Measurements from ENCODE around the gene UNG.

UNG gene

GRCh38 chr12:109098183-109098604 is 797 bp downstream of the UNG start:
- CTCF ChIA-PET, result interaction anchor here (1.1 to 1.3 kb wide), 4 partner anchors 10 to 291 kb away, joined by 3 to 5 read pairs (median 4); no protein-coding TSS in a partner anchor
- no peak for TF ChIP-seq CTCF (IDR thresholded peaks at IDR 0.05; ENCODE audit: control extremely low read depth, extremely low read depth, low read depth, missing control alignments)
- DNase-seq (ENCODE audit: extremely low spot score), result no peak
- POLR2A ChIA-PET, result interaction anchor here (0.6 kb wide), 1 partner anchor 336 kb away, joined by 3 read pairs; no protein-coding TSS in a partner anchor

GRCh38 chr12:109098651-109099050 is 1.3 kb downstream of the UNG start:
- DNase-seq (ENCODE audit: extremely low spot score), result no peak
- TF ChIP-seq CTCF (IDR thresholded peaks at IDR 0.05; ENCODE audit: control extremely low read depth, extremely low read depth, low read depth, missing control alignments), result no peak
- ChIA-PET POLR2A (interaction anchor here (0.6 kb wide), 1 partner anchor 337 kb away, joined by 3 read pairs; no protein-coding TSS in a partner anchor), CTCF (interaction anchor here (1.1 to 1.3 kb wide), 4 partner anchors 9 to 291 kb away, joined by 3 to 5 read pairs (median 4); no protein-coding TSS in a partner anchor)

GRCh38 chr12:109099431-109100020 is 2.1 kb downstream of the UNG start:
- CTCF ChIA-PET, result interaction anchor here (1.2 to 1.9 kb wide), 2 partner anchors 13 to 292 kb away, joined by 3 to 13 read pairs; no protein-coding TSS in a partner anchor
- POLR2A ChIA-PET, result interaction anchor here (0.6 kb wide), 2 partner anchors 21 to 87 kb away, joined by 3 to 4 read pairs; no protein-coding TSS in a partner anchor
- no peak for TF ChIP-seq CTCF (IDR thresholded peaks at IDR 0.05; ENCODE audit: control extremely low read depth, extremely low read depth, low read depth, missing control alignments)
- no peak for DNase-seq (ENCODE audit: extremely low spot score)

GRCh38 chr12:109100741-109101140 is 3.3 kb downstream of the UNG start:
- TF ChIP-seq CTCF (IDR thresholded peaks at IDR 0.05; ENCODE audit: control extremely low read depth, extremely low read depth, low read depth, missing control alignments), result no peak
- POLR2A ChIA-PET, result no interaction called here
- DNase-seq (ENCODE audit: extremely low spot score), result no peak
- CTCF ChIA-PET, result interaction anchor here (1.4 to 1.9 kb wide), 3 partner anchors 9 to 14 kb away, joined by 3 to 13 read pairs (median 5); no protein-coding TSS in a partner anchor

- ChIA-PET POLR2A (no interaction called here), CTCF (interaction anchor here (1.1 to 1.3 kb wide), 2 partner anchors 9 to 152 kb away, joined by 3 to 4 read pairs; no protein-coding TSS in a partner anchor)
- TF ChIP-seq CTCF (IDR thresholded peaks at IDR 0.05; ENCODE audit: control extremely low read depth, extremely low read depth, low read depth, missing control alignments), result no peak
- no peak for DNase-seq (ENCODE audit: extremely low spot score)
Observed at GRCh38 chr12:109102491-109102890, 5.1 kb downstream of the UNG start.

GRCh38 chr12:109105176-109105575 is 7.8 kb downstream of the UNG start:
- POLR2A ChIA-PET, result interaction anchor here (0.6 kb wide), 1 partner anchor 10 kb away, joined by 3 read pairs; no protein-coding TSS in a partner anchor
- no peak for TF ChIP-seq CTCF (IDR thresholded peaks at IDR 0.05; ENCODE audit: control extremely low read depth, extremely low read depth, low read depth, missing control alignments)
- no peak for DNase-seq (ENCODE audit: extremely low spot score)
- CTCF ChIA-PET, result interaction anchor here (1.0 to 2.9 kb wide), 2 partner anchors 10 to 289 kb away, joined by 3 to 10 read pairs; no protein-coding TSS in a partner anchor
